Keratinocyte (primary cell): Measurements from ENCODE around the gene TRPM3. TPM values are rescaled to one million over a fixed set of nuclear protein-coding genes. Genes with fewer than 3 reads are reported as not detected.

ENCODE experiments used
- DNase-seq: peaks from one replicate; pipeline ENCODE4 v3.0.0-alpha.2; 2011; ENCODE audit warnings: low read depth, missing footprints, low spot score
- FAIRE-seq: peaks from 2 replicates; lab custom pipeline; 2011; peaks lifted over from hg19 to GRCh38; lab: Jason Lieb, UNC
- H2AFZ ChIP-seq: 2 replicates; pipeline ENCODE4 v1.6.0; 2012; ENCODE audit warnings: low read length, control low read depth, inconsistent platforms; ENCODE audit not compliant: control insufficient read depth
- H3K27ac ChIP-seq: 2 replicates; pipeline ENCODE4 v1.5.1; 2011; ENCODE audit warnings: low read length; ENCODE audit not compliant: control insufficient read depth, insufficient read depth
- H3K27me3 ChIP-seq: 3 replicates; pipeline ENCODE4 v1.6.0; 2011; ENCODE audit warnings: low read length; ENCODE audit not compliant: control insufficient read depth, insufficient read depth; ENCODE audit errors: extremely low read depth
- H3K36me3 ChIP-seq, 2 experiments: 2 replicates in 1 of 2; 3 replicates in 1 of 2; pipeline ENCODE4 v1.5.1; 2011; ENCODE audit warnings: low read length in 2 of 2, mild to moderate bottlenecking in 1 of 2; ENCODE audit not compliant: control insufficient read depth in 2 of 2, insufficient read depth in 2 of 2; ENCODE audit errors: extremely low read depth in 1 of 2
- H3K4me1 ChIP-seq: 3 replicates; pipeline ENCODE4 v1.5.1; 2011; ENCODE audit warnings: low read length; ENCODE audit not compliant: control insufficient read depth, insufficient read depth; ENCODE audit errors: extremely low read depth
- H3K4me2 ChIP-seq: 3 replicates; pipeline ENCODE4 v1.6.0; 2011; ENCODE audit warnings: low read depth, low read length; ENCODE audit not compliant: control insufficient read depth, insufficient read depth; ENCODE audit errors: extremely low read depth
- H3K4me3 ChIP-seq, 3 experiments: fragments of 200-600 bp in 1 of 3; sonication (generic) in 1 of 3; 2 replicates in 2 of 3; 3 replicates in 1 of 3; pipeline ENCODE4 v1.5.1; 2011 to 2016; ENCODE audit warnings: low read length in 3 of 3, mild to moderate bottlenecking in 3 of 3, control low read depth in 2 of 3, inconsistent platforms in 1 of 3, low read depth in 1 of 3, mixed read lengths in 1 of 3, mixed run types in 1 of 3, moderate library complexity in 1 of 3; ENCODE audit not compliant: control insufficient read depth in 2 of 3, insufficient read depth in 2 of 3; ENCODE audit errors: extremely low read depth in 1 of 3
- H3K79me2 ChIP-seq: 2 replicates; pipeline ENCODE4 v1.6.0; 2012; ENCODE audit warnings: low read length; ENCODE audit not compliant: control insufficient read depth, insufficient read depth
- H3K9ac ChIP-seq: 3 replicates; pipeline ENCODE4 v1.6.0; 2011; ENCODE audit warnings: low read length; ENCODE audit not compliant: control insufficient read depth, insufficient read depth; ENCODE audit errors: extremely low read depth
- H3K9me1 ChIP-seq: 3 replicates; pipeline ENCODE4 v1.6.0; 2011; ENCODE audit warnings: low read length; ENCODE audit not compliant: control insufficient read depth, insufficient read depth; ENCODE audit errors: extremely low read depth
- H3K9me3 ChIP-seq: 2 replicates; pipeline ENCODE4 v1.5.1; 2012; ENCODE audit warnings: low read depth, low read length; ENCODE audit not compliant: control insufficient read depth
- H4K20me1 ChIP-seq: 3 replicates; pipeline ENCODE4 v1.6.0; 2011; ENCODE audit warnings: low read length; ENCODE audit not compliant: control insufficient read depth, insufficient read depth; ENCODE audit errors: extremely low read depth
- EZH2 ChIP-seq: IDR thresholded peaks from one replicate; pipeline ENCODE4 v1.6.1; 2012; ENCODE audit warnings: inconsistent platforms, mild to moderate bottlenecking, low read length, moderate library complexity
- dilution Hi-C: fragments of 300-500 bp; cut with MboI; formaldehyde crosslinking; loops from one replicate; pipeline ENCODE4 v1.7.0; 2020; ENCODE audit warnings: low sequenced_read_pairs; ENCODE audit not compliant: extremely low pct_ligation_motif_present
- polyA plus RNA-seq, 5 experiments: library from polyadenylated mRNA; depleted of rRNA in 3 of 5; stranded (reverse) in 3 of 5; stranded (forward) in 1 of 5; unstranded in 1 of 5; fragments of >200 nt; gene quantifications; 1 replicate in 1 of 5; 2 replicates in 3 of 5; 3 replicates in 1 of 5; pipeline versions ENCODE4 v1.2.1 to v1.2.3, GENCODE V29; 2011 to 2012; ENCODE audit warnings: missing spikeins in 2 of 5, low read depth in 1 of 5, low replicate concordance in 1 of 5
- TF ChIP-seq, protein P1 (sequence below), 3 experiments: IDR thresholded peaks in 1 of 3; conservative IDR thresholded peaks in 1 of 3; optimal IDR thresholded peaks in 1 of 3; 2 replicates in 2 of 3; 3 replicates in 1 of 3; pipeline versions ENCODE3 to v1.5.1; 2011; ENCODE audit warnings: low read length in 3 of 3, mild to moderate bottlenecking in 3 of 3, moderate library complexity in 2 of 3, control low read depth in 1 of 3, inconsistent platforms in 1 of 3; ENCODE audit not compliant: insufficient read depth in 2 of 3; ENCODE audit errors: extremely low read depth in 1 of 3

The TRPM3 gene
- polyA plus RNA-seq, 1 donor (not counting 4 experiments of a cell fraction or from before 2014, with no cell fraction given), result 0.03 TPM

DNA sequence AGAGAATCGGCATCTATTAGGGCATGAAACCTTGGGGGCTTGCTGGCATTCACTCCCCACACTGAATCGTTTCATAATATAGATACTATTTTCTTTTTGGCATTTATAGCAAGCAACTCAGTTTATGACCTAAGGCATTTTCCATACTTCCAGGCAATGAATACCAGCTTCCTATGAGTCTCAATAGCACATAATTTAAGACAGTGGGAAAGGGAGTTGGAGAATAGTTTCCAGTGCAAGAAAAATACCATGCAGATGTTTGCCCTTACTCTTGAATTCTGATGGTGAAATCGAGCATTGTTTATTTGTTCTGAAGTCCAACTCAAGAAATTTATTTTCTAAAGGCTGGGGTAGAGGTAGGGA is 531.1 kb downstream of the TRPM3 start:
- Histone ChIP-seq H3K9me3 (no peaks in the 10 kb centered on the region), H3K36me3 (no peaks in the 10 kb centered on the region), H3K79me2 (no peaks in the 10 kb centered on the region), H3K4me3 (no peak overlapping the region), H3K27me3 (no peaks in the 10 kb centered on the region), H3K9me1 (no peaks in the 10 kb centered on the region), H3K9ac (no peak overlapping the region), H4K20me1 (no peaks in the 10 kb centered on the region), H3K27ac (no peak overlapping the region), H3K4me1 (peaks cover 8% of the 10 kb centered on the region), H2AFZ (no peak overlapping the region), H3K4me2 (no peak overlapping the region)
- FAIRE-seq (no peak), DNase-seq (no peak)
- dilution Hi-C loops, result no loop called here
- TF ChIP-seq, protein P1, sequence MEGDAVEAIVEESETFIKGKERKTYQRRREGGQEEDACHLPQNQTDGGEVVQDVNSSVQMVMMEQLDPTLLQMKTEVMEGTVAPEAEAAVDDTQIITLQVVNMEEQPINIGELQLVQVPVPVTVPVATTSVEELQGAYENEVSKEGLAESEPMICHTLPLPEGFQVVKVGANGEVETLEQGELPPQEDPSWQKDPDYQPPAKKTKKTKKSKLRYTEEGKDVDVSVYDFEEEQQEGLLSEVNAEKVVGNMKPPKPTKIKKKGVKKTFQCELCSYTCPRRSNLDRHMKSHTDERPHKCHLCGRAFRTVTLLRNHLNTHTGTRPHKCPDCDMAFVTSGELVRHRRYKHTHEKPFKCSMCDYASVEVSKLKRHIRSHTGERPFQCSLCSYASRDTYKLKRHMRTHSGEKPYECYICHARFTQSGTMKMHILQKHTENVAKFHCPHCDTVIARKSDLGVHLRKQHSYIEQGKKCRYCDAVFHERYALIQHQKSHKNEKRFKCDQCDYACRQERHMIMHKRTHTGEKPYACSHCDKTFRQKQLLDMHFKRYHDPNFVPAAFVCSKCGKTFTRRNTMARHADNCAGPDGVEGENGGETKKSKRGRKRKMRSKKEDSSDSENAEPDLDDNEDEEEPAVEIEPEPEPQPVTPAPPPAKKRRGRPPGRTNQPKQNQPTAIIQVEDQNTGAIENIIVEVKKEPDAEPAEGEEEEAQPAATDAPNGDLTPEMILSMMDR (optimal IDR thresholded peaks at IDR 0.05 in 1 of 3, IDR thresholded peaks at IDR 0.05 in 1 of 3, conservative IDR thresholded peaks at IDR 0.05 in 1 of 3; ENCODE audit: extremely low read depth in 1 of 3, insufficient read depth in 2 of 3, low read length in 3 of 3), result no peak
- no peak for TF ChIP-seq EZH2

DNA sequence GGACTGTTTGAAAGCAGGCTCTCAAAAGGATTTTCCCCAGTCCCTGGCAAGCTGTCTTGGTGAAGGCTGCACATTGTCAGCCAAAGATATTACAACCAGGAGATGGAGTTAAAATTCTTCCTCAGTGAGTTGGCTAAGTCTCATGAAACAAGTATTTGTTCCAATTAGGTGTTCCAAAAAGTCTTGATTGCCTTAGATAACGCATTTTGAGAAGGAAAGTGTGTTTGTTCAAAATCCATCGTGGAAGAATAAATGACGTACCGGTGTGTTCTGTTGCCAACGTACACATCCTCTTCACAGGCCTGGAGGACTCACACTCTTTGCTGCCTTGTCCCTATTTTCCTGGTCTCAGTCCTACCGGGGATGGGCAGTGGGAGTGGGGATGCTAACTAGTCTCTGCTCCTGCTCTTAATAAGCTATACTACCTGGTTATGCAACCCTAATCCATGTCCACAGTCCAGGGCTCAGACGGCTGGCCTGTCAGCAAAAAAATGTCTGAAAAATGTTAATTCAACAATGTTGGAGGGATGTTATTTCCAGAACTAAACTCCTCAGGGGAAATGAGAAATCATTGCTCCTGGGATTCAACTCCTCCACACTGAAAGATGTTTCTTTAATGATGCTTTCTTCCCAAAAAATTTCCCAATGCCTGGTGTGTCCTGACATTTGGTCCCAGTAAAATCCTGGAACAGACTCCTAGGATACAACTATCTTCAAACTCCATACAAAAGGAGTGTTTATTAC is 531.7 kb downstream of the TRPM3 start:
- peak overlapping the region; percentile 27 for H3K4me2 ChIP-seq
- dilution Hi-C loops, result no loop called here
- H3K9me3 ChIP-seq, result no peaks in the 10 kb centered on the region
- no peak overlapping the region for H3K4me3 ChIP-seq
- no peak overlapping the region for H3K9ac ChIP-seq
- no peaks in the 10 kb centered on the region for H3K27me3 ChIP-seq
- H3K9me1 ChIP-seq, result no peaks in the 10 kb centered on the region
- peak overlapping the region; percentile 2 for H2AFZ ChIP-seq
- peak; percentile 66 for FAIRE-seq
- H3K4me1 ChIP-seq, result peaks cover 8% of the 10 kb centered on the region
- no peak for DNase-seq
- H3K36me3 ChIP-seq, result no peaks in the 10 kb centered on the region
- no peaks in the 10 kb centered on the region for H3K79me2 ChIP-seq
- TF ChIP-seq EZH2, result no peak
- TF ChIP-seq, protein P1 (optimal IDR thresholded peaks at IDR 0.05 in 1 of 3, IDR thresholded peaks at IDR 0.05 in 1 of 3, conservative IDR thresholded peaks at IDR 0.05 in 1 of 3; ENCODE audit: extremely low read depth in 1 of 3, insufficient read depth in 2 of 3, low read length in 3 of 3), result no peak
- no peak overlapping the region for H3K27ac ChIP-seq
- no peaks in the 10 kb centered on the region for H4K20me1 ChIP-seq
